K562 (cell line): ENCODE data around the gene GRB10. TPM values are rescaled to one million over a fixed set of nuclear protein-coding genes. Genes with fewer than 3 reads are reported as not detected.

Experiments used
- ATAC-seq: fragments of 200-7000 bp; cut with Tn5 transposase; 3 replicates; pipeline ENCODE4 v1.9.1; 2020; ENCODE audit warnings: moderate library complexity
- BruUV-seq: library from RNA; stranded (reverse); fragments of 400-500 nt; replicated peaks from 2 replicates; lab custom pipeline; 2021; lab: Mats Ljungman, UMichigan
- CTCF ChIA-PET: fragments of 300-600 bp; formaldehyde crosslinking; extraction: SDS; loops from one replicate; lab custom pipeline; 2021; ENCODE audit warnings: low intra/inter-chr PET ratio; lab: Yijun Ruan, JAX
- POLR2A ChIA-PET: fragments of 300-600, 350-650 bp; sonication (Branson Sonifier 250); formaldehyde crosslinking; extraction: SDS; loops from one replicate; lab custom pipeline; 2021; ENCODE audit warnings: antibody characterized with exemption, inconsistent platforms; lab: Yijun Ruan, JAX
- DNase-seq, 4 experiments: peaks; one replicate each; pipeline versions ENCODE4 v3.0.0 to v3.0.0-alpha.2; 2011 to 2018; ENCODE audit warnings: low spot score in 3 of 4, mixed read lengths in 3 of 4; ENCODE audit errors: extremely low read depth in 1 of 4
- FAIRE-seq: peaks from 2 replicates; lab custom pipeline; 2011; peaks lifted over from hg19 to GRCh38; lab: Jason Lieb, UNC
- H2AFZ ChIP-seq: 2 replicates; pipeline ENCODE4 v1.6.0; 2011; ENCODE audit warnings: low read depth, low read length, control low read depth, inconsistent platforms
- H3K27ac ChIP-seq: fragments of 200-600 bp; 3 replicates; pipeline ENCODE4 v1.8.0; 2011; ENCODE audit warnings: low read depth, mild to moderate bottlenecking, control low read depth, inconsistent platforms, low read length, moderate library complexity, mixed read lengths; ENCODE audit errors: extremely low read depth
- H3K27me3 ChIP-seq, 2 experiments: fragments of 300-600 bp in 1 of 2; 2 replicates in 1 of 2; 3 replicates in 1 of 2; pipeline versions ENCODE4 v1.6.0 to v1.8.0; 2011; ENCODE audit warnings: inconsistent platforms in 2 of 2, low read length in 2 of 2, mild to moderate bottlenecking in 1 of 2, mixed read lengths in 1 of 2, moderate library complexity in 1 of 2; ENCODE audit not compliant: control insufficient read depth in 2 of 2, insufficient read depth in 2 of 2
- H3K36me3 ChIP-seq: fragments of 300-600 bp; 3 replicates; pipeline ENCODE4 v1.8.0; 2011; ENCODE audit warnings: mild to moderate bottlenecking, low read length, inconsistent platforms; ENCODE audit not compliant: control insufficient read depth, insufficient read depth
- H3K4me1 ChIP-seq, 2 experiments: fragments of 200-600 bp in 1 of 2; replicated peaks in 1 of 2; 2 replicates in 1 of 2; 3 replicates in 1 of 2; pipeline versions ENCODE4 v1.5.1 to v1.8.0; 2011; ENCODE audit warnings: inconsistent platforms in 2 of 2, low read length in 2 of 2, mild to moderate bottlenecking in 1 of 2, mixed read lengths in 1 of 2, moderate library complexity in 1 of 2; ENCODE audit not compliant: control insufficient read depth in 2 of 2, insufficient read depth in 2 of 2
- H3K4me2 ChIP-seq: 2 replicates; pipeline ENCODE4 v1.6.1; 2011; ENCODE audit warnings: low read length, control low read depth, inconsistent platforms, mixed read lengths; ENCODE audit not compliant: insufficient read depth
- H3K4me3 ChIP-seq: fragments of 200-600 bp; sonication (generic), shearing (Covaris generic); 2 replicates; pipeline ENCODE4 v1.5.1; 2016; ENCODE audit warnings: control low read depth, inconsistent platforms
- H3K79me2 ChIP-seq: fragments of 200-600 bp; 3 replicates; pipeline ENCODE4 v1.8.0; 2011; ENCODE audit warnings: low read length, inconsistent platforms; ENCODE audit not compliant: control insufficient read depth, insufficient read depth
- H3K9ac ChIP-seq, 2 experiments: 2 replicates each; pipeline versions ENCODE4 v1.6.0 to v1.6.1; 2011; ENCODE audit warnings: low read depth in 2 of 2, low read length in 2 of 2, control low read depth in 1 of 2, inconsistent platforms in 1 of 2, mild to moderate bottlenecking in 1 of 2, mixed read lengths in 1 of 2; ENCODE audit not compliant: insufficient read depth in 1 of 2
- H3K9me1 ChIP-seq: one replicate; pipeline ENCODE4 v1.6.0; 2011; ENCODE audit warnings: inconsistent platforms, mild to moderate bottlenecking, low read length, moderate library complexity; ENCODE audit not compliant: control insufficient read depth, insufficient read depth
- H3K9me3 ChIP-seq: replicated peaks from 2 replicates; pipeline ENCODE4 v1.5.1; 2011; ENCODE audit warnings: low read depth, low read length, inconsistent platforms; ENCODE audit not compliant: control insufficient read depth, insufficient read depth
- H4K20me1 ChIP-seq: replicated peaks from 2 replicates; pipeline ENCODE4 v1.6.1; 2011; ENCODE audit warnings: low read length, inconsistent platforms, mixed read lengths; ENCODE audit not compliant: control insufficient read depth, insufficient read depth
- ARNT ChIP-seq, 2 experiments: fragments of 450-650 bp; IDR thresholded peaks; 2 replicates each; pipeline ENCODE4 v1.6.1; 2016; ENCODE audit warnings: mild to moderate bottlenecking in 1 of 2
- BCL6 ChIP-seq: fragments of 250-450 bp; sonication (Bioruptor Pico); IDR thresholded peaks from 2 replicates; pipeline ENCODE4 v1.4.0; 2020
- FIP1L1 ChIP-seq: fragments of 200-400 bp; formaldehyde crosslinking; IDR thresholded peaks from 2 replicates; pipeline ENCODE4 v1.6.1; 2018; ENCODE audit warnings: mild to moderate bottlenecking, low read depth, low read length; ENCODE audit not compliant: poor library complexity, severe bottlenecking
- IRF1 ChIP-seq: sonication (generic); formaldehyde crosslinking; IDR thresholded peaks from 2 replicates; pipeline ENCODE4 v1.8.0; 2022; ENCODE audit warnings: missing genetic modification reagents, mild to moderate bottlenecking, borderline replicate concordance
- KDM5B ChIP-seq: fragments of 200-600 bp; sonication (generic); IDR thresholded peaks from 2 replicates; pipeline ENCODE4 v1.6.1; 2012; ENCODE audit warnings: low read depth, mild to moderate bottlenecking, moderate library complexity, low read length, control low read depth, inconsistent platforms; ENCODE audit not compliant: insufficient replicate concordance
- MCM7 ChIP-seq, 2 experiments: fragments of 450-650 bp; IDR thresholded peaks; 2 replicates each; pipeline ENCODE4 v1.6.1; 2016 to 2018
- MYBL2 ChIP-seq, 2 experiments: fragments of 450-650 bp in 1 of 2; sonication (generic) in 1 of 2; formaldehyde crosslinking in 1 of 2; IDR thresholded peaks; 2 replicates each; pipeline versions ENCODE4 v1.6.1 to v1.8.1; 2017 to 2022; ENCODE audit warnings: borderline replicate concordance in 1 of 2, inconsistent platforms in 1 of 2, low read depth in 1 of 2, mild to moderate bottlenecking in 1 of 2, missing genetic modification reagents in 1 of 2, moderate library complexity in 1 of 2
- RBFOX2 ChIP-seq: fragments of 200-400 bp; formaldehyde crosslinking; IDR thresholded peaks from 2 replicates; pipeline ENCODE4 v1.6.1; 2017; ENCODE audit warnings: low read depth, mild to moderate bottlenecking, low read length, moderate library complexity
- RNF2 ChIP-seq: sonication (generic); IDR thresholded peaks from 2 replicates; pipeline ENCODE4 v1.6.1; 2016
- SETDB1 ChIP-seq: IDR thresholded peaks from one replicate; pipeline ENCODE4 v1.6.1; 2012; ENCODE audit warnings: low read length, control low read depth, inconsistent platforms
- SFPQ ChIP-seq: fragments of 200-400 bp; formaldehyde crosslinking; IDR thresholded peaks from 2 replicates; pipeline ENCODE4 v1.6.1; 2017; ENCODE audit warnings: mild to moderate bottlenecking, low read depth, low read length, moderate library complexity
- ZBTB9 ChIP-seq: fragments of 450-650 bp; formaldehyde crosslinking; IDR thresholded peaks from 2 replicates; pipeline ENCODE4 v1.4.0; 2020; ENCODE audit warnings: mild to moderate bottlenecking, moderate library complexity
- ZEB2 ChIP-seq: fragments of 450-650 bp; IDR thresholded peaks from 2 replicates; pipeline ENCODE4 v1.6.1; 2016
- ZFP1 ChIP-seq: fragments of 450-650 bp; formaldehyde crosslinking; IDR thresholded peaks from 2 replicates; pipeline ENCODE4 v1.4.0; 2020; ENCODE audit warnings: mild to moderate bottlenecking, mixed read lengths
- ZNF3 ChIP-seq: fragments of 250-450 bp; sonication (Bioruptor Pico); IDR thresholded peaks from 2 replicates; pipeline ENCODE4 v1.5.0; 2021; ENCODE audit warnings: mild to moderate bottlenecking, moderate library complexity
- WGBS: fragments of 100-300 bp; shearing (Covaris generic); methylation state at CpG from one replicate; pipeline ENCODE4 v1.1.6; 2016; ENCODE audit warnings: low coverage, mixed read lengths; ENCODE audit not compliant: insufficient coverage; ENCODE audit errors: missing lambda C conversion rate; 5-methylcytosine and 5-hydroxymethylcytosine counted together
- in situ Hi-C: fragments of 300-500 bp; cut with MboI; formaldehyde crosslinking; loops from 4 replicates; pipeline ENCODE4 v1.15.0; 2018; ENCODE audit warnings: inconsistent platforms, mixed read lengths
- intact Hi-C: fragments of 100-400 bp; cut with micrococcal nuclease; formaldehyde crosslinking; loops from 2 replicates; pipeline ENCODE4 v1.14.2; 2022
- polyA plus RNA-seq, 8 experiments: library from polyadenylated mRNA; depleted of rRNA in 4 of 8; stranded (reverse) in 5 of 8; unstranded in 3 of 8; fragments of >200 nt; fragmentation: Nextera tagmentation in 2 of 8; fragmentation: Illumina TruSeq in 1 of 8; extraction: Ambion mirVana in 2 of 8; extraction: Trizol in 1 of 8; gene quantifications; 2 replicates each; pipeline versions ENCODE4 v1.2.1 to v1.2.3, GENCODE V29; 2011 to 2014; ENCODE audit warnings: inconsistent platforms in 1 of 8, missing spikeins in 1 of 8
- total RNA-seq, 7 experiments: library from RNA; depleted of rRNA in 6 of 7; stranded (reverse); fragments of >200 nt in 6 of 7; fragmentation: Illumina TruSeq in 2 of 7; extraction: Trizol in 2 of 7; gene quantifications; 2 replicates each; pipeline versions ENCODE4 v1.2.1 to v1.2.3, GENCODE V29; 2011 to 2021; ENCODE audit warnings: low replicate concordance in 1 of 7

GRB10 gene
- total and polyA plus RNA-seq, 9 of the 15 experiments (the other 6 are each of a cell fraction or from before 2014, with no cell fraction given) = 8.9 to 88.5 (median 40.7) TPM

- WGBS = 81% methylated on average over 8 of the region's 8 CpGs
Measured at GRCh38 chr7:50621206-50621605, 161.5 kb downstream of the GRB10 start.

GRCh38 chr7:50620433-50620832 lies 162.3 kb downstream of the GRB10 start:
- Histone ChIP-seq H3K79me2 (no peaks in the 10 kb centered on the region), H3K9me3 (no peaks in the 10 kb centered on the region), H4K20me1 (no peaks in the 10 kb centered on the region; the same call in 1 of the 2 replicates), H3K4me2 (no peak overlapping the region), H3K27me3 (no peaks in the 10 kb centered on the region), H3K4me3 (no peak overlapping the region), H3K9me1 (no peaks in the 10 kb centered on the region), H3K9ac (no peak overlapping the region), H3K36me3 (peaks cover 49% of the 10 kb centered on the region; the same call in 2 of the 3 replicates), H3K27ac (no peak overlapping the region), H3K4me1 (no peaks in the 10 kb centered on the region), H2AFZ (no peak overlapping the region)
- BruUV-seq = no TSS peak
- WGBS = 93% methylated on average over 11 of the region's 11 CpGs
- intact Hi-C loops (no loop called here), in situ Hi-C loops (no loop called here)
- no peak for ATAC-seq
- CTCF ChIA-PET = no interaction called here
- POLR2A ChIA-PET = no interaction called here
- no peak for FAIRE-seq
- no peak for DNase-seq
- TF ChIP-seq ZFP1 (CRISPR knock-in tag) (no peak), ZBTB9 (CRISPR knock-in tag) (no peak), SFPQ (no peak), SETDB1 (no peak), RNF2 (no peak), FIP1L1 (no peak), IRF1 (CRISPR knock-in tag) (no peak), MCM7 (IDR thresholded peaks at IDR 0.05) (no peak), ARNT (IDR thresholded peaks at IDR 0.05) (no peak), KDM5B (no peak), ZEB2 (no peak)

More at GRCh38 chr7:50621206-50621605, 161.5 kb downstream of the GRB10 start:
- no peak overlapping the region for H3K9ac ChIP-seq
- no peak overlapping the region for H2AFZ ChIP-seq
- H3K9me3 ChIP-seq = no peaks in the 10 kb centered on the region
- no peaks in the 10 kb centered on the region for H3K9me1 ChIP-seq
- TF ChIP-seq BCL6 (CRISPR knock-in tag) (no peak), RBFOX2 (no peak), ZNF3 (CRISPR knock-in tag) (no peak), MYBL2 (IDR thresholded peaks at IDR 0.05; ENCODE audit: low read depth) (no peak), MYBL2 (CRISPR knock-in tag; IDR thresholded peaks at IDR 0.05; ENCODE audit: borderline replicate concordance) (no peak)
- no peaks in the 10 kb centered on the region for H3K79me2 ChIP-seq
- BruUV-seq = no TSS peak
- in situ Hi-C loops = no loop called here
- H3K27me3 ChIP-seq = no peaks in the 10 kb centered on the region
- no peak for ATAC-seq
- no peak overlapping the region for H3K4me2 ChIP-seq
- DNase-seq = no peak
- peaks cover 48% of the 10 kb centered on the region; the same call in 2 of the 3 replicates for H3K36me3 ChIP-seq
- no peak overlapping the region for H3K27ac ChIP-seq
- FAIRE-seq = no peak
- no peak overlapping the region for H3K4me3 ChIP-seq
- CTCF ChIA-PET = no interaction called here
- POLR2A ChIA-PET = interaction anchor here (0.6 kb wide), 1 partner anchor 72 kb away, joined by 4 read pairs; no protein-coding TSS in a partner anchor
- intact Hi-C loops = no loop called here
- no peaks in the 10 kb centered on the region for H3K4me1 ChIP-seq
- H4K20me1 ChIP-seq = no peaks in the 10 kb centered on the region; the same call in none of the 2 replicates
